HG03045 (cell line): Measurements from ENCODE around the gene TXNIP.

Source experiments
- ATAC-seq: cut with Tn5 transposase; IDR thresholded peaks from one replicate; pipeline ENCODE4 v1.9.1; 2021; ENCODE audit warnings: mild to moderate bottlenecking, moderate library complexity; ENCODE audit not compliant: unreplicated experiment

Gene TXNIP

DNA sequence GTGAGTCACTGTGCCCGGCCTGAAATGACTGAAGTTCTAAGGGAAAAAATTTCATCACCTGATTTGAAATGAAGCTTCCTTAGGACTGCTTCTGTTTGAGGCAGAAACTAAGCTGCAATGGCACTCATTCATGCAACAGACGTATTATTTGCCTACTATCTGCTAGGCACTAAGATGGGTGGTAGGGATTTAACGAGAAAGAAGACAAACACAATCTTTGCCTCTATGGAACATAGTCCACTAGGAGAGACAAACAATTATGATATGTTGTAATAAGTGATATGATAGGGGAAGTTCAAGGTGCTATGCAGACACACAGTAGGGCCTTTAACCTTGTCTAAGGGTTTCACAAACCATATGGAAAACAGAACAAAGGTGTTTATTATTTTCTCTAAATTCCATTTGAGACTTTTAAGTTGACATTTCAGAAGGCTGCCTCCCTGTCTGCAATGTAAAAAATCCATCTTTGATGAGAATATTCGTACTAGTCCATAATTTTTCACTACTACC lies 49.8 kb downstream of the TXNIP start:
- ATAC-seq: no peak

DNA sequence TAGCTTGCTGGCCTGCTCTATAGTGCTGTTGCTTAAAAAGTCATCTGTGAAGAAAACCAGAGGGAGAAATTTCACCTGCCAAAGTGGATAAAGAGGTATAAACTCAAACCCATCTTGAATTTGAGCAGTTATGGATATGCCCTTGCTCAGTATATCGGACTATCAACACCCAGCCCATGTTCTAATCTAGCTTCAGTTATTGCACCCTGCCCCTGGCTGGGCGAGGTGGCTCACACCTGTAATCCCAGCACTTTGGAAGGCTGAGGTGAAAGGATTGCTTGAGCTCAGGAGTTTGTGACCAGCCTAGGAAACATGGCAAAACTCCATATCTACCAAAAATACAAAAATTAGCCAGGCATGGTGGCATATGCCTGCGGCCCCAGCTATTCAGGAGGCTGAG lies 51.8 kb downstream of the TXNIP start:
- no peak for ATAC-seq

DNA sequence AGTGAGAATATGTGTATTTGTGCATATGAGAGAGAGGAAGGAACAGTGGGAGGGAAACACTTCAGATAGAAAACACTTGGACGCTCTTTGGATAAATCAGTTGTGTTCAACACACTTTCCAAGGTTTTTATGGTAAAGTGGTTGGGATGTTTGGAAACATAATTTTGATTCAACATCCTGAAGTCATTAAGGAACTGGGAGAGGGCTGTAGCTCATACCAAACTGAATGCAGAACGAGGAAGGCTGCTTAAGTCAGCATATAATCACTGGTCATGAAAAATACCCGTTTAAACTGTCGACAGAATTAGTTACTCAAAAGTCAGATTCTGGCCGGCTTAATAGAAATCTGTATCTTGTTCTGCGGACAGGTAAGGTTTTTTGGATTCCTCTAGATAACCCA lies 53.5 kb downstream of the TXNIP start:
- no peak for ATAC-seq
